ENCODE data around the gene CD7. TPM values are rescaled to one million over a fixed set of nuclear protein-coding genes. Genes with fewer than 3 reads are reported as not detected.

Gene CD7
- total RNA-seq, 1 donor from 2014 or later: not detected

DNA sequence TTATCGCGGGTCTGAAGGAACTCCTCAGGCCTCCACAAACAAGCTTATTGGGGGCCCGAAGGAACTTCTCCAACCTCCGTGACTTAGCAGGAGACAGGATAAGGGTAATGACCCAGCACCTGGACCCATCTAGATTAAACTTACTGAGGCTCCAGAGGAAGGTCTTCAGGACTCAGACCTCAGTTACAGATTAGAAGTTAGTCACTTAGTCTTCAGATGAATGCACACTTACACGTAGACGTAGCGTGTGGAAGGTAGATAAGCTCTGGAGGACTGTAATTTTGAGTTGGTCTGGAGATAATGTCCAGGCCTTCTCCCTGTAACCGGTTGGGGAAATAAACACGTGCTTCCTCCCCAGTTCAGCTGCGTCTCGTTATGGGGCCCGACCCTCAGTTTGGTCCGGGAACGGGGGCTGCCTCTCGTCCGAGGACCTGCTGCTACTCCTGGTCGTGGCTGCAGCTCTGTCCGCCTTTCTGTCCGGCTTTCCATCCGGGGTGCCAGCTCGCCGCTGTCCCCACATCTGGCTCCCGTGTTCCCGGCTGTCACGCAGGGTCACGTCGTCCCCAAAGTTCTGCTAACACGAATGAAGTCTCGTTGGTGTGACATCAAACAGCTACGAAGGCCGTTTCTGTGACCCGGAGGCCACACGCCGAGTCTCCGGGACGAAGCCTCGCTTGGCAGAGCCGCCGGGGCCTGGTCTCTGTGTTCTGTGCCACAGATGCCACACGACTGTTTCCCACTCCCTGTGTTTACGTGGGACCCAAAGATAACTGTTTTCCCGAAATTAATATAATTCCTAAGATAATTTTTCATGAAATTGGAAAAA lies 28.0 kb upstream of the CD7 start:
- no peak for DNase-seq (ENCODE audit: low read depth)
- TF ChIP-seq, protein P1, sequence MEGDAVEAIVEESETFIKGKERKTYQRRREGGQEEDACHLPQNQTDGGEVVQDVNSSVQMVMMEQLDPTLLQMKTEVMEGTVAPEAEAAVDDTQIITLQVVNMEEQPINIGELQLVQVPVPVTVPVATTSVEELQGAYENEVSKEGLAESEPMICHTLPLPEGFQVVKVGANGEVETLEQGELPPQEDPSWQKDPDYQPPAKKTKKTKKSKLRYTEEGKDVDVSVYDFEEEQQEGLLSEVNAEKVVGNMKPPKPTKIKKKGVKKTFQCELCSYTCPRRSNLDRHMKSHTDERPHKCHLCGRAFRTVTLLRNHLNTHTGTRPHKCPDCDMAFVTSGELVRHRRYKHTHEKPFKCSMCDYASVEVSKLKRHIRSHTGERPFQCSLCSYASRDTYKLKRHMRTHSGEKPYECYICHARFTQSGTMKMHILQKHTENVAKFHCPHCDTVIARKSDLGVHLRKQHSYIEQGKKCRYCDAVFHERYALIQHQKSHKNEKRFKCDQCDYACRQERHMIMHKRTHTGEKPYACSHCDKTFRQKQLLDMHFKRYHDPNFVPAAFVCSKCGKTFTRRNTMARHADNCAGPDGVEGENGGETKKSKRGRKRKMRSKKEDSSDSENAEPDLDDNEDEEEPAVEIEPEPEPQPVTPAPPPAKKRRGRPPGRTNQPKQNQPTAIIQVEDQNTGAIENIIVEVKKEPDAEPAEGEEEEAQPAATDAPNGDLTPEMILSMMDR (conservative IDR thresholded peaks at IDR 0.05; ENCODE audit: low read depth, low read length): no peak
- H3K4me3 ChIP-seq (ENCODE audit: low read depth, low read length): no peak overlapping the region

DNA sequence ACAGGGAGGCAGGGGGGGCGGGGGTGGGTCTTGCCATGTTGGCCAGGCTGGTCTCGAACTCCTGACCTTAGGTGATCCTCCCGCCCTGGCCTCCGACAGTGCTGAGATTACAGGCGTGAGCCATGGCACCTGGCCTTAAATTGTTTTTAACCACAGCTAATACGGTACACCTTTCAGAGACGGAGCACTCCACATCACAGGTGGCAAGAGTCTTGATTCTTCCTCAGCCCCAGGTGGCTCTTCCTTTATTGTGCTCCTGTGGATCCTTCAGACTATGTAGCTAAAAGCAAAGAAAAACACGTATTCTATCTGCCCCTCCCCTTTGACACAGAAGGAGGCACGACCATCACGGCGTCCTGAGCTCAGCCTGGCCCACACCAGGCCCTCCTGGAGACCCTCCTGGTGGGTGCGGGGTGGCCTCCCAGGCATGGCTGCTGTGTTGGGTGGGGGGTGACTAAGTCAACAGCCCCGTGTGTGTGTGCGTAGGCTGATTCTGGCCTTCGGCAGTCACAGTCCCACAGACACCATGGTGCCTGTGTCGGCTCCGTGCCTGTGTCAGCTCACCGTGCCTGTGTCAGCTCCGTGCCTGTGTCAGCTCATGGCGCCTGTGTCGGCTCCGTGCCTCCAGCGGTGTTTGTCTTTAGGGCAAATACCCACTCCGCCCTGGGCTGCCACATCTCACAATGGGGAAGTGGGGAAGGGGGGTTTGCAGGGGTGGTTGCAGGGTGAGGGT lies 26.9 kb upstream of the CD7 start:
- H3K4me3 ChIP-seq (ENCODE audit: low read depth, low read length): no peak overlapping the region
- TF ChIP-seq, protein P1 (conservative IDR thresholded peaks at IDR 0.05; ENCODE audit: low read depth, low read length): no peak
- no peak for DNase-seq (ENCODE audit: low read depth)

DNA sequence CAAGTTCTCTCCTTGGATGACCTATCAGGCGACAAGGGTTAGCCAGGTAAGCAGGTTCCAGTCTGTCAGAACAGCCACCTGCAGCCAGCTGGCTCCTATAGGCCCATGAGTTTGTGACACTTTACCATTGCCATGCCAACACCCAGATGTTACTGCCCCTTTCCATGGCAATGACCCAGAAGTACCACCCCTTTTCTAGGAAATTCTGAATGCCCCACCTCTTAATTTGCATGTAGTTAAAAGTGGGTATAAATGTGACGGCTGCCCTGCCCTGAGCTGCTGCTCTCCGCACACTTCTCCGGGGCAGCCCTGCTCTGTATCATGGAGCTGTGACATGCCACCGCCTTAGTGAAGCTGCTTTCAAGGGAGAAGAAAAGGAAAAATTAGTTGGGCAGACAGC lies 26.2 kb upstream of the CD7 start:
- TF ChIP-seq, protein P1 (conservative IDR thresholded peaks at IDR 0.05; ENCODE audit: low read depth, low read length): no peak
- DNase-seq (ENCODE audit: low read depth): no peak
- no peak overlapping the region for H3K4me3 ChIP-seq (ENCODE audit: low read depth, low read length)

DNA sequence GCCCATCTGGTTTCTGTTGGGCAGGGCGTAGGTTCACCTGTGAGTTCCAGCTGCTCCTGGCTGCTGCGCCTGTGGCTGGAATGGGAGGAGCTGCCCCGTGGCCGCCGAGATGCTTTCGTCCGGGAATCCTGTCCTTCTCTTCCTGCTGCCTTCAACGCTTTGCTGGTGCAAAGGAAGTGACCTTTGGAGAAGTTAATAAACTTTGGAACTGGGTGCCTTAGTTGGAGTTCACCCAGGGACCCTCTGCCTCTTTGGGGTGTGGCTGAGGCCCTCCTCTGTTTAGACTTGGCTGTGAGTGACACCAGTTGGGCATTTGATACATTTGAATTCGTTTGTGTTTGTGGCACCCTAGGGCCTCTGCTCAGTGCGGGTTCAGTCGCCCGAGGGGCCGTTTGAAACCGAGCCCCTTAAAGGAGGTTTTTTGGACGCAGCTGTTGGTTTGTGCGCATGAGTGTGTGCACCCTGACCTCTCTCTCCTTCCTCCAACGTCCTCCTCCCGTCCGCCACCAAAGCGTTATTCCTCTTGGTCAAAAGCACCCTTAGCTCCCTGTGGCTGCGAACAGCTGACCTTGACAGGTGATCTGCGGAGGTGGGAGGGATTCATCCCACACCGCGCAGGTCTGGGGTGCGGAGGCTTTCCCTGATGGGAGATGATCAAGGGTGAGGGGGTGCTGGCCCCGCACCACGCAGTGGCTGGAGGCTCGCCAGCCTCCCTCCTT lies 25.1 kb upstream of the CD7 start:
- no peak overlapping the region for H3K4me3 ChIP-seq (ENCODE audit: low read depth, low read length)
- TF ChIP-seq, protein P1 (conservative IDR thresholded peaks at IDR 0.05; ENCODE audit: low read depth, low read length): no peak

DNA sequence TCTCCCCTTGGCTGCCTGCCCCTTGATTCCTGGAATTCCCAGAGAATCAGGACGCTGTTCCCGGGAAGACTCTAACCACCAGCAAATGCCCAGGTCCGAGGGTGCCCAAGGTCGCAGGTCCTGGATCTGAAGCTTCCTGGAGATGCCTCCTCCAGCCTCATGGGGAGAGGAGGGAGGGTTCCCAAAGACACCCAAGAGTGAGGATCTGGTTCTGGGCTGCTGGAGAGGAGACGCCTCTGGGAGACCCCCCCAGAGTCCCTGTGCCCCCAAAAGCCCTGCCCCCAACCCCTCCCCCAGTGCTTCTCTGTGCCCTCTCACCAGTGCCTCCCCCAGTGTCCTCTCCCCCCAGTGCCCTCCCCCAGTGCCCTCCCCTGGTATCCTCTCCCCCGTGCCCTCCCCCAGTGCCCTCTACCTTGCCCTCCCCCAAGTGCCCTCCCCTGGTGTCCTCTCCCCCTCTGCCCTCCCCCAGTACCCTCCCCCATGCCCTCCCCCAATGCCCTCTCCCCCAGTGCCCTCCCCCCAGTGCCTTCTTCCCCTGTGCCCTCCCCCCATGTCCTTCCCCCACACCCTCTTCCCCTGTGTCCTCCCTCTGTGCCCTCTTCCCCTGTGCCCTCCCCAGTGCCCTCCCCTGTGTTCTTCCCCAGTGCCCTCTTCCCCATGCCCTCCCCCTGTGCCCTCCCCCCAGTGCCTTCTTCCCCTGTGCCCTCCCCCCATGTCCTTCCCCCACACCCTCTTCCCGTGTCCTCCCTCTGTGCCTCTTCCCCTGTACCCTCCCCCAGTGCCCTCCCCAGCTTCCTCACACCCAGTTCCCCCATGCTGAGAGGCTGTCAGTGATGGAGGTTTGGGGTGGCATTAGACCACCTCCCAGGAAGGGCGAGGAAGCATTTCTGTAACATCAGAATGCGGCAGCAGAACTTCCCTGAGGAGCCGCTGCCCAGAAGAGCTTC lies 22.5 kb upstream of the CD7 start:
- DNase-seq (ENCODE audit: low read depth): no peak
- peak overlapping the region; percentile 46 for H3K4me3 ChIP-seq (ENCODE audit: low read depth, low read length)
- TF ChIP-seq, protein P1 (conservative IDR thresholded peaks at IDR 0.05; ENCODE audit: low read depth, low read length): no peak

More for the DNA sequence above, 25.1 kb upstream of the CD7 start:
- no peak for DNase-seq (ENCODE audit: low read depth)
